ENCODE data around the gene ABCC12.
"Not testable (repeated sequence)": the region's sequence is repeated elsewhere in the genome, so short reads cannot be mapped to it uniquely, and the experiment has no call there.

Gene ABCC12

GRCh38 chr16:48155926-48156789 lies at the start of gene ABCC12:
Gene ABCC12, minus strand, starts transcription at chr16:48155993. Its CDS starts 9,569 bp downstream, at chr16:48146424.
- DNase-seq: no peak

GRCh38 chr16:48204825-48205151 lies 49.0 kb upstream of the ABCC12 start:
- DNase-seq: no peak

- no peak for DNase-seq
These were observed 48.4 kb upstream of the ABCC12 start for GRCh38 chr16:48203974-48204824.

GRCh38 chr16:48201515-48202201 lies 45.9 kb upstream of the ABCC12 start:
- DNase-seq: no peak

- DNase-seq: no peak
These were observed 41.5 kb upstream of the ABCC12 start for GRCh38 chr16:48197294-48197693.

DNA sequence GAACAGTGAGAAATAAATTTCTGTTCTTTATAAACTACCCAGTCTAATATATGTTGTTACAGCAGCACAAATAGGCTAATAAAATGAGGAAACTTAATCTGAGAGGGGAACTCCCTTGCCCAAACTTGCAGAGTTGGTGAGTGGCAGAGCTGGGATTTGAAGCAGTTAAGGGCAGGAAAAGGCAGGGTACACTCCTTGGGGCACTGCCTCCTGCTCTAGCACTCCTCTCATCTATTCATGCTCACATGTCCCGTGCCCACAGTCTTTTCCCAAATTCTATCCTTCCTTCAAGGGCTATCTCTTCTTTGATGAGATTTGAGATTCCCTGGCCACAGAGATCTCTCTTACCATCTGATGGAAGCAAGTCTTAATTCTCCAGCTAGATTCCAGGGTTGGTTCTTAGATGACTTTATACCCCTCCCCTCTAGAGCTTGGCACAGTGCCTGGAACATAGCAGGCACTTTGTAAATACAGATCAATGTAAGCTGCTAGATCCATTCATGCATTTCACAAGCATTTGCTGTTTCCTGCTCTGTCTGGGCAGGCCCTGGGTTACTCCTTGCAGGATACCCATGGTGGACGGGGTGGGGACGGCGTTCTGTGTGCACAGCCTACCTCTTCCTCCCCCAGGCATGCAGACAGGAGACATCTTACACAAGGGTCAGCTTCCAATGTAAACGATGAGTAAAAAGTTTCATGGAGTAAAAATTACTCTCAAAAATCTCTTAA lies 39.2 kb upstream of the ABCC12 start:
- no peak for DNase-seq

GRCh38 chr16:48193846-48194245 lies 38.1 kb upstream of the ABCC12 start:
- DNase-seq: no peak

- DNase-seq: peak; percentile 73
These were observed 32.8 kb upstream of the ABCC12 start for GRCh38 chr16:48188449-48189102.

- DNase-seq: no peak
These were observed 32.0 kb upstream of the ABCC12 start for GRCh38 chr16:48187779-48188178.

GRCh38 chr16:48184681-48185080 lies 28.9 kb upstream of the ABCC12 start:
- no peak for DNase-seq

DNA sequence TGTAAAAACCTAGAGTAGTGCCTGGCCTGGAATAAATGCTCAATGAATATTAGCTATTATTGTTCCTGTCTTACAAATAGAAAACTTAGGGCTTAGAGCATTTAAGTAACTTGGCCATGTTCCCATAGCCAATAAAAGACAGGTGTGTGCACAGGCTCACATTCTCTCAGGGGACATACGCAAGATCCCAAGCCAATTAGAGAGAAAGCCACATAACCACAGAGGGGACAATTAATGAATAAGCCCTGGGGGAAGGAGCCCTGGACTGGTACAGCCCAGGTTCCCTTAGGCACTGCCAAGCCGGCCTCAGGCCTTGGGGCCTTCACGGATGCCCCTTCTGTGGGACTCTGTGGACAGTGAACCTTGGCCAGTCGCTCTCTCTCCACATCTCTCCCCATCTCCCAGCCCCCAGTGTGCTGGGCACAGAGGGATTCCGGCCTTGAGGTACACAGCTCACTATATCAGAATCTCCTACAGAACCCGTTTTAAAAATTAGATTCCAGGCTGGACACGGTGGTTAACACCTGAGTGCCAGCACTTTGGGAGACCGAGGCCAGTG lies 27.3 kb upstream of the ABCC12 start:
- DNase-seq: no peak

DNA sequence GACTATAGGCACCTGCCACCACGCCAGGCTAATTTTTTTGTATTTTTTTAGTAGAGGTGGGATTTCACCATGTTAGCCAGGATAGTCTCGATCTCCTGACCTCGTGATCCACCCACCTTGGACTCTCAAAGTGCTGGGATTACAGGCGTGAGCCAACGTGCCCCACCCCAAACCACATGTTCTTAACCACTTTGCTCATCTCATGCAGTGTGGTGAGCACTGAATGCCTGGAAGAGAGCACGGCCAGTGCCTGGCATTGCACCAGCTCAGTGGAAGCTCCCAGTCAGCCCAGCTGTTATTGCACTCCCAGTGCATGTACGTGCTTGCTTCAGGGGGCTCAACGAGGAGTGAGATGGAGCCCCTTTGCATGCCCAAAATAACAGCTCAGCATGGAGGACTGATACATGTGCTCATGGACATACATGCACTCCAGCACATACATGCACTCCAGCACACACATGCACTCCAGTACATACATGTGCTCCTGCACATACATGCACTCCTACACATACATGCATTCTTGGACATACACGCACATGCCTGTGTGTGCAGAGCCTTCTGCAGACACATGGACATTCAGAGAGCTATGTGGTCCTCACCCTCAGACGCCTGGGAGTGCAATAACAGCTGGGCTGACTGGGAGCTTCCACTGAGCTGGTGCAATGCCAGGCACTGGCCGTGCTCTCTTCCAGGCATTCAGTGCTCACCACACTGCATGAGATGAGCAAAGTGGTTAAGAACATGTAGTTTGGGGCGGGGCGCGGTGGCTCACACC lies 26.1 kb upstream of the ABCC12 start:
- not testable (repeated sequence) for DNase-seq

- no peak for DNase-seq
These were observed 25.2 kb upstream of the ABCC12 start for GRCh38 chr16:48180868-48181480.

GRCh38 chr16:48176635-48177408 lies 21.0 kb upstream of the ABCC12 start:
- no peak for DNase-seq

DNA sequence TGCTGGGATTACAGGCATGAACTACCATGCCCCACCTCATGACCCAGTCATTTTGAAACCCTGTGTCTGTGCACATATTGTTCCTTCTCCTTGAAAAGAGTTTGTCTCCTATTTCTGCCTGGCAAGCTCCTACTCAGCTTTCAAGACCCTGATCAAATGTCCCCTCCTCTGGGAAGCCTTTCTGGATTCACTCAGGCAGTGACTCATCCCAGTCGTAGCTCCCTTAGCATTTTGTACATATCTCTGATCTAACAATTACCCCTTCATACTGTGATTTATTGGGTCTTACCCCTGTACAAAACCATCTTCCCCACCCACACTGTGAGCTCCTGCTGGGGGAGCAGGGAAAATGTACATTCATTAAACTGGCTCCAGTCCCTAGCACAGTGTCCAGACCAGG lies 18.1 kb upstream of the ABCC12 start:
- no peak for DNase-seq

GRCh38 chr16:48172682-48173081 lies 16.9 kb upstream of the ABCC12 start:
- DNase-seq: no peak

DNA sequence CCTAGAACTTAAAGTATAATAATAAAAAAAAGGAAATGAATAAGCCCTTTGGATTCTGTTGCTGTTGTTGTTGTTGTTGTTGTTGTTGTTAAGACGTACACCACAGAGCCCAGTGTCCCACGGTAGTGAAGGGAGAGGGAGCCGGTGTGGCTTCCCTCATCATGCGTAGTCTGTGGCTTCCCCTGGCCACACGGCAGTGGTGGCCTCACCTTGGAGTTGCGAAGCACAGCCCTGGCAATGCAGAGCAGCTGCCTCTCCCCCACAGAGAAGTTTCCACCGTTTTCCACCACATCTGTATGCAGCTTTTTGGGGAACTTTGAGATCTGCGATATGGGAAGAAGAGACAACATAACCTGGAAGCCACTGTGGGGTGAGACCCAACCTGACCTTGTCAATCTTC lies 14.1 kb upstream of the ABCC12 start:
- no peak for DNase-seq

DNA sequence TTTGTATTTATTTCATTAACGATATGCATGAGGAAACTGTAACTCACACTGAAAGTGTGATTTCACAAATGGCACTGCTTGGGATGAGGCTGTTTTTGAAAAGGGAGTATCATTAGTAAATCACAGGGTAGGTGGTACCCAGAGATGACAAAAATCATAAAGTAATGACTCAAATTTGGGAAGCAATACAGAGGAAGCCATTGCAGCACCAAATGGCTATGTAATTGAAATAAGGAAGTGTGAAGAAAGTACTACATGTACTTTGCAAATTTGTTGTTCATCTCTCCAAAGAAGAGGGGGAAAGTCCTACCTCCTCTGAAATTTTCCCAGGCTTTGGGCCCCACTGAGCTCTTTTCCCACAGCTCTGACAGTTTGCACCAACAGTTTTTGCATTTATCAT lies 12.3 kb upstream of the ABCC12 start:
- no peak for DNase-seq

DNA sequence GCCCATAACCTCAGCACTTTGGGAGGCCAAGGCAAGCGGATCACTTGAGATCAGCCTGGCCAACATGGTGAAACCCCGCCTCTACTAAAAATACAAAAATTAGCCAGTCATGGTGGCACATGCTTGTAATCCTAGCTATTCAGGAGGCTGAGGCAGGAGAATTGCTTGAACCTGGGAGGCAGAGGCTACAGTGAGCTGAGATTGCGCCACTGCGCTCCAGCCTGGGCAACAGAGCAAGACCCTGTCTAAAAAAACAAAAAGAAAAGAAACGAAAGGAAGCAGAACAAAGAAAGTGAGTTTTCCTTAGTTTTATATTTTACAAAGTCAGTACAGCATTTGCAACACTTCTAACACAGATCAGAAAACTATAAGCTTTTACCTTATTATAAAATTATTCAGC lies 10.8 kb upstream of the ABCC12 start:
- not testable (repeated sequence) for DNase-seq

All from SIG-M5 (cell line).